GM10847 (cell line): ENCODE results near the gene RNF217.

Experiments used
- POLR2A ChIP-seq: IDR thresholded peaks from 2 replicates; pipeline ENCODE4 v1.6.1; 2011; ENCODE audit not compliant: insufficient read length; ENCODE audit errors: extremely low read depth

RNF217 gene

DNA sequence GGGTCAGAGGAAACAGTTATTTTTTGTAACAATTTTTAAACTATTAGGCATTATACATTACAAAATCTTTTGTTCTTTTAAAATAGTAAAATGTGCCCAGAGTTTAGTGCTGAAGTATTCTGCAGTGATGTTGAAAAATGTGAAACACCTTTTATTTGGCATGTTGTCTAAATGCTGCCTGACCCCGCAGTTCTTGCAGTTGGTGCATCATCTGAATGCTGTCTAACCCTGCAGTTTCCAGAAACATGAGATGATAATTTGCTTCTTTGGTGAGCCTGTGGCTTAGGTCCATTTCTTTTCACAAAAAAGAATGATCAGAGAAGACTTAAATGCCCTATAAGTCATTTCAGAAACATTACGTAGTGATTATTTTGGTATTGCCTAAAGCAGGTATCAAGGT is 82.4 kb downstream of the RNF217 start:
- no peak for TF ChIP-seq POLR2A

DNA sequence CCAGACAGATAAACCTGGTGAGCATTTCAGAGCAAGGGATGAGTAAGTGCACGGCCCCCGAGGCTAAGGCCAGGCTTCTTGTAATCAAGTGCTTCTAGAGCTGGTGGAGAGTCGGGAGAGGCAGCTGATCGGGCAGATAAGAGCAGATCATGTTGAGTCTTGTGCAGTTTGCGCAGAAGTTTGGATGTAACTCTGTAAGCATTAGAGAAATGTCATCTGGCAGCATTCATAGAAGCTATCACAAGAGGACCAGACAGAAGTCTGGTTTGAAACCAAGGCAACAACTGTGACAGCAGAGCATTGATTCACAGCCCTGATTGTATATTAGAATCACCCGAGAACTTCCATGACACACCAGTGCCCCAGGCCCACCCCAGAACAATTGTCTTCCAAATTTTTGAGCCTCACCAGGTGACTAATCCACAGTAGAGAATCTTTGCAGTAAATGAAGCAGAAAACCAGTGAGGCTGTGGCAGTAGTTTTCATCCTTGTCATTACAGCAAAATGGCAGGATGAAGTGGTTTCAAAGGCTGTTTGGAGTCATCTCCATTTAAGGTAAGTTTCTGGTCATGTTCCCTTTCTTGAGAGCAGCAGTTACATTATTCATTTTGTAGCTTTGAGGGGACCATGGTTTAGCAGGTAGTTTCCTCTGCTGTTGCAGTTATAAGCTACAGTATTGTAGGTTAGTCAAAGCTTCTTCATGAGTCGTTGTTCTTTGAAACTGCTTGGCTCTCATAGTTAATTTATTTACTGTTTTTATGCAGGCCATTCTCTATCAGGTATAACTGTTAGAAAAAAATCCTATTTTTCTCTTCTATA is 84.1 kb downstream of the RNF217 start:
- TF ChIP-seq POLR2A, result no peak

DNA sequence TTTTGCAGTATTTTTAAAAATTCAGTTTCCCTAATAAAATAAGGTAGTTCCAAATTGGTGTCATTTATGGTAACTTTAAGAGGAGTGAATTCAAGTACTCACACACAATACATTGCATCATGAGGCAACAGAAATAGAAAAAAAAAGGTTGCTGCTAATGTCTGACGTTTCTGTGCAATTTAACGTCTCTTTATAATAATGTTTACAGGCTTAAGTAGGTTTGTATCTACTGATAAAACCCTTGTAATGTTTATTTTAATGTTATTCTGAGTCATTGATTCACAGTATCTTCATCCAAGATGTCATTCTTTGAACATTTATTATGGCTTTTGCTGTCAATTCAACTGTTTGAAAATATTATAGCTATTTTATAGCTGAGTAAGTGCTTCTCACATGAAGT is 86.0 kb downstream of the RNF217 start:
- TF ChIP-seq POLR2A, result no peak

DNA sequence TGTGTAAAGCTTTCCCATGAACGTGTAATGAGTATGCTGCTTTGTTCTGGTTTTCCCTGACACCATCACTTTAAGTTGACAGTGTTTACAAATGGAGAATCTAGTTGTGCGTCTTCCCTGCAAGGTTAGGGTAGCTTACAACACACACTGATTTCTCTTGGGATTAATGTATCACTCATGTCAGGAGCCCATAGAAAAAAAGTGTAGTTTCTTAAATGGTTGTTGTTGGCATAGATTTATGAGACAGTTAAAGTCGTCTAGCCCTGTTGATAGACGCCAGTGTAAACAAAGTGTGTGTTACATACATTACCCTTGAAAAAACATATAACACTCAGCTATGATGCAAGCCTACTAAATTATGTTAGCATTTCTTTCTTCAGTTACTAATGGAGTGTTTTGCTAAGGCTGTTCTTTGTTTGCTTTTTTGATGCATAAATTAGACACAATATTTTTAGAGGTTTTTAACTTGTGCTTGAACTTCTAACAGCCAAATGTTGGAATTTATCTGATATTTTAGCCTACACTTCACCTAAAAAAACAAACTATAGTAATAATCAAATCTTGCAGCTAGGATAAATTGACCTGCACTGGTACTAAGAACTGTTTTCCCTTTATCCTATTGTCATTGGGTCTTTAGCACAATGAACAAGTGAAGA is 88.6 kb downstream of the RNF217 start:
- TF ChIP-seq POLR2A, result no peak

DNA sequence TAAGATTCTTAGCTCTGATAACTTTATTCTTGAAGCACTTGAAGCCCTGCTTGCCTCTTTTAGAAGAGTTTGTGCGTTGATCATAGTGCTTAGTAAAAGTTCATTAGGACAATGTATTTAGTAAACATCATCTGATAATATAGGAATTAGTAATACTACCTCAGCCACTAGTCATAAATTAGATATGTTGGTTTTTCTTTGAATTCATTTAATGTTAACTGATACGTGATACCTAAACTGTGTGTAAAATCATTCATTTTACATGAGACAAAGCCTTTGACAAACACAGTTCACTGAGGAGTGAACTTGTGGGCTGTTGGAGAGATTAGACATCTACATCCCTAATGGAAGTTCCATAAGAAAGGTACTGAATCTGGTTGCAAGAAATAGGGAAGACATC is 91.6 kb downstream of the RNF217 start:
- no peak for TF ChIP-seq POLR2A

- TF ChIP-seq POLR2A, result no peak
Observed at GRCh38 chr6:125054331-125054730, 92.1 kb downstream of the RNF217 start.

DNA sequence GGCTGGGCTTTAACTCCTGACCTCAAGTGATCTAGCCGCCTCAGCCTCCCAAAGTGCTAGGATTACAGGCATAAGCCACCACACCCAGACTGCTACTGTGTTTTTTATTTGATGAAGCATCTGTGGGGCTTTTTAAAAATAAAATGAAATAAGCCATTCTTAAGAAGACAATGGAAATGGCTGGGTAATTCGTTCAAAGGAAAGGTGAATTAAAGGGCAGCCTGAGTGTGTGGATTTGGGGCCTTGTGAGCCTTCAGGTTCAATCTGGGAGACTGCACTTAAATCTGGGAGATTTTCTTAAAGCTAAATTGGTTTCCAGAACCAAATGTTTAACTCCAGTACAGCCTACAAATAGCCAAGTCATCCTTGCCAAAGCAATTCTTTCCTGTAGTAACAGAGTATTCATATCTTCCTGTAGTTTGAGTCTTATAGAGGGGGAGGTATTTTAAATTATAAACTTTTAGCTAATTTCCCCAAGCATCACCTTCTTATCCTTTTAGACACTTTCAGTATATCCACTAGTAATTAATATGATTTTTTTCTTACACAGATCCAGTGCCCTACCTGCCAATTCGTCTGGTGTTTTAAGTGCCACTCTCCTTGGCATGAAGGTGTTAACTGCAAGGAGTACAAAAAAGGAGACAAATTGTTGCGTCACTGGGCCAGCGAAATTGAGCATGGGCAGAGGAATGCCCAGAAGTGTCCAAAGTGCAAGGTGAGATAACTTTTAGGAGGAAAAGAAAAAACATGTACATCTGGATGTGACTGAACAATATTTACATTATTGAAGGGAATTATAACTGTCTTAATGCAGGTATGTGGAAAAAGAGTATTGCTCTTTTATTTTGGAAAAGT is 95.4 kb downstream of the RNF217 start:
- TF ChIP-seq POLR2A, result no peak

- no peak for TF ChIP-seq POLR2A
Observed at GRCh38 chr6:125058546-125058945, 96.3 kb downstream of the RNF217 start.

GRCh38 chr6:125063307-125063706 is 101.1 kb downstream of the RNF217 start:
- no peak for TF ChIP-seq POLR2A

DNA sequence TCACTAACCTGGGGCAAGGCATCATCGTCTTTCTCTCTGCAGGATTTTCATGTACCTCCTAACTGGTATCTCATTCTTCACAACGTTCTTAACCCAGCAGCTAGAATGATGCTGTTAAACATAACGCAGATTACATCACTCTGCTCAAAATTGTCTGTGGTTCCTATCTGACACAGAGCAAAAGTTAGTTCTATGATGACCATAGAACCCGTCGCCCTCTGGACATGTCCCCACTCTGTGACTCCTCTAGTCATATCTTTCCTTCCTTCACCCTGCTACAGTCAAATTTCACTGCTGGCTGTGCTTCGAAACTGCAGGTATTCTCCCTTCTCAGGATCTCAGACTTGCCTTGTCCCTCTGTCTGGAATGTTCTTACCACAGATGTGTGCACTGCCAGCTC is 103.9 kb downstream of the RNF217 start:
- TF ChIP-seq POLR2A, result no peak

- no peak for TF ChIP-seq POLR2A
Observed at GRCh38 chr6:125066964-125067363, 104.7 kb downstream of the RNF217 start.

- no peak for TF ChIP-seq POLR2A
Observed at GRCh38 chr6:125067552-125067951, 105.3 kb downstream of the RNF217 start.

GRCh38 chr6:125073071-125073470 is 110.8 kb downstream of the RNF217 start:
- TF ChIP-seq POLR2A, result no peak

DNA sequence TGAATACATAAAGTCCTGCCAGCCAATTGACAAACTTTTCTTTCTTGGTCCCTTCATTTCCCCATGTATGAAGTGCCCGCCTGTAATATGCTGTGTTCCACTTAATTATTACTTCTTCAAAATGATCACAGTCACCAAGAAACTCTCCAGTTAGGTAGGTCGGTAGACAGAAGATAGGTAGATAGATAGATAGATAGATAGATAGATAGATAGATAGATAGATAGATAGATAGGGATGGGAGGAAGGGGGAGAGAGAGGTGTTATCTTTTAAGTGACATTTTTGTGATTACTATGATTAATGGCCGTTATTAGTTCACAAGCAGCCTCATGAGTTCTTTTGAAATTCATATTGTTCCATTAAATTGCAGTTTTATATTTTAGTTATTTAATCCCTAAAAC is 111.9 kb downstream of the RNF217 start:
- TF ChIP-seq POLR2A, result no peak

GRCh38 chr6:125075741-125076481 is 113.7 kb downstream of the RNF217 start:
- no peak for TF ChIP-seq POLR2A
